ENCODE data around the gene CIT. TPM values are rescaled to one million over a fixed set of nuclear protein-coding genes. Genes with fewer than 3 reads are reported as not detected.

CIT gene
- total RNA-seq, 5 donors from 2014 or later (not counting 1 experiment from before 2014, with no cell fraction given) = 1.9 to 4.5 (median 2.1) TPM

- ATAC-seq (replicated peaks in 1 of 4) = no peak
- H3K4me1 Mint-ChIP-seq = no peaks in the 10 kb centered on the region
- ChIA-PET CTCF (no interaction called here), POLR2A (no interaction called here)
- no peak for DNase-seq
- no peaks in the 10 kb centered on the region for H3K9me3 ChIP-seq
- H3K9me3 Mint-ChIP-seq = peaks cover 0 to 3% (median 2%) of the 10 kb centered on the region in 3 donors
- H3K4me1 ChIP-seq (ENCODE audit: control insufficient read depth in 1 of 2, extremely low read depth in 1 of 2, insufficient read depth in 2 of 2, low read length in 2 of 2) = no peaks in the 10 kb centered on the region
- H3K4me3 ChIP-seq (ENCODE audit: control insufficient read depth in 1 of 2, extremely low read depth in 1 of 2, low read length in 1 of 2) = no peak overlapping the region
- H3K36me3 Mint-ChIP-seq = no peaks in the 10 kb centered on the region
- no peaks in the 10 kb centered on the region for H3K36me3 ChIP-seq (ENCODE audit: control insufficient read depth in 2 of 2, extremely low read depth in 1 of 2, insufficient read depth in 1 of 2, low read length in 1 of 2)
- WGBS (ENCODE audit: insufficient coverage) = over 99% methylated on average over 12 of the region's 17 CpGs
- no peak overlapping the region for H3K4me3 Mint-ChIP-seq
- no peak overlapping the region for H3K27ac ChIP-seq (ENCODE audit: low read length)
- no peak overlapping the region for H3K27ac Mint-ChIP-seq
- no peaks in the 10 kb centered on the region for H3K27me3 Mint-ChIP-seq
- H3K27me3 ChIP-seq (replicated peaks in 1 of 2; ENCODE audit: control insufficient read depth in 2 of 2, extremely low read depth in 1 of 2, insufficient read depth in 2 of 2, low read length in 1 of 2) = no peaks in the 10 kb centered on the region
These were observed 159.0 kb downstream of the CIT start for GRCh38 chr12:119718141-119718540.

- no peaks in the 10 kb centered on the region for H3K4me1 Mint-ChIP-seq
- WGBS (ENCODE audit: insufficient coverage) = 97% methylated on average over 3 of the region's 3 CpGs
These were observed 161.9 kb downstream of the CIT start for GRCh38 chr12:119715268-119715620.

GRCh38 chr12:119714614-119715267, 162.4 kb downstream of the CIT start:
- Mint-ChIP-seq H3K27me3 (no peaks in the 10 kb centered on the region), H3K27ac (no peak overlapping the region), H3K36me3 (peaks cover 4% of the 10 kb centered on the region), H3K9me3 (peaks cover 0 to 3% (median 2%) of the 10 kb centered on the region in 3 donors), H3K4me1 (no peaks in the 10 kb centered on the region), H3K4me3 (no peak overlapping the region)
- DNase-seq (no peak), ATAC-seq (replicated peaks in 1 of 4) (no peak)
- Histone ChIP-seq H3K27me3 (replicated peaks in 1 of 2; ENCODE audit: control insufficient read depth in 2 of 2, extremely low read depth in 1 of 2, insufficient read depth in 2 of 2, low read length in 1 of 2) (no peaks in the 10 kb centered on the region), H3K4me1 (ENCODE audit: control insufficient read depth in 1 of 2, extremely low read depth in 1 of 2, insufficient read depth in 2 of 2, low read length in 2 of 2) (no peaks in the 10 kb centered on the region), H3K4me3 (ENCODE audit: control insufficient read depth in 1 of 2, extremely low read depth in 1 of 2, low read length in 1 of 2) (no peak overlapping the region), H3K36me3 (ENCODE audit: control insufficient read depth in 2 of 2, extremely low read depth in 1 of 2, insufficient read depth in 1 of 2, low read length in 1 of 2) (no peaks in the 10 kb centered on the region), H3K9me3 (no peaks in the 10 kb centered on the region), H3K27ac (ENCODE audit: low read length) (no peak overlapping the region)
- WGBS (ENCODE audit: insufficient coverage) = no CpG with 5 or more reads among the region's 4 CpGs
- CTCF ChIA-PET = no interaction called here
- POLR2A ChIA-PET = no interaction called here

More at GRCh38 chr12:119715268-119715620, 161.9 kb downstream of the CIT start:
- H3K4me1 ChIP-seq (ENCODE audit: control insufficient read depth in 1 of 2, extremely low read depth in 1 of 2, insufficient read depth in 2 of 2, low read length in 2 of 2) = no peaks in the 10 kb centered on the region
- DNase-seq (no peak), ATAC-seq (replicated peaks in 1 of 4) (no peak)
- H3K27ac ChIP-seq (ENCODE audit: low read length) = no peak overlapping the region
- H3K4me3 Mint-ChIP-seq = no peak overlapping the region
- peaks cover 4% of the 10 kb centered on the region for H3K36me3 Mint-ChIP-seq
- H3K36me3 ChIP-seq (ENCODE audit: control insufficient read depth in 2 of 2, extremely low read depth in 1 of 2, insufficient read depth in 1 of 2, low read length in 1 of 2) = no peaks in the 10 kb centered on the region
- H3K27me3 Mint-ChIP-seq = no peaks in the 10 kb centered on the region
- peaks cover 0 to 3% (median 2%) of the 10 kb centered on the region in 3 donors for H3K9me3 Mint-ChIP-seq
- H3K27me3 ChIP-seq (replicated peaks in 1 of 2; ENCODE audit: control insufficient read depth in 2 of 2, extremely low read depth in 1 of 2, insufficient read depth in 2 of 2, low read length in 1 of 2) = no peaks in the 10 kb centered on the region
- no peak overlapping the region for H3K4me3 ChIP-seq (ENCODE audit: control insufficient read depth in 1 of 2, extremely low read depth in 1 of 2, low read length in 1 of 2)
- H3K9me3 ChIP-seq = no peaks in the 10 kb centered on the region
- ChIA-PET CTCF (no interaction called here), POLR2A (no interaction called here)
- H3K27ac Mint-ChIP-seq = no peak overlapping the region

GRCh38 chr12:119713551-119714031, 163.5 kb downstream of the CIT start:
- Histone ChIP-seq H3K4me1 (ENCODE audit: control insufficient read depth in 1 of 2, extremely low read depth in 1 of 2, insufficient read depth in 2 of 2, low read length in 2 of 2) (no peaks in the 10 kb centered on the region), H3K27ac (ENCODE audit: low read length) (no peak overlapping the region), H3K4me3 (ENCODE audit: control insufficient read depth in 1 of 2, extremely low read depth in 1 of 2, low read length in 1 of 2) (no peak overlapping the region), H3K27me3 (replicated peaks in 1 of 2; ENCODE audit: control insufficient read depth in 2 of 2, extremely low read depth in 1 of 2, insufficient read depth in 2 of 2, low read length in 1 of 2) (no peaks in the 10 kb centered on the region), H3K9me3 (no peaks in the 10 kb centered on the region), H3K36me3 (ENCODE audit: control insufficient read depth in 2 of 2, extremely low read depth in 1 of 2, insufficient read depth in 1 of 2, low read length in 1 of 2) (no peaks in the 10 kb centered on the region)
- POLR2A ChIA-PET = no interaction called here
- Mint-ChIP-seq H3K27me3 (no peaks in the 10 kb centered on the region), H3K4me1 (no peaks in the 10 kb centered on the region), H3K9me3 (peaks cover 0 to 3% (median 2%) of the 10 kb centered on the region in 3 donors), H3K36me3 (peaks cover 4% of the 10 kb centered on the region), H3K4me3 (no peak overlapping the region), H3K27ac (no peak overlapping the region)
- no peak for ATAC-seq (replicated peaks in 1 of 4)
- CTCF ChIA-PET = no interaction called here
- 90% methylated on average over 5 of the region's 8 CpGs for WGBS (ENCODE audit: insufficient coverage)
- DNase-seq = no peak

GRCh38 chr12:119712721-119713120, 164.4 kb downstream of the CIT start:
- 97% methylated on average over 10 of the region's 11 CpGs for WGBS (ENCODE audit: insufficient coverage)

GRCh38 chr12:119711693-119712092, 165.4 kb downstream of the CIT start:
- no peaks in the 10 kb centered on the region for H3K27me3 Mint-ChIP-seq
- Histone ChIP-seq H3K9me3 (no peaks in the 10 kb centered on the region), H3K4me3 (ENCODE audit: control insufficient read depth in 1 of 2, extremely low read depth in 1 of 2, low read length in 1 of 2) (no peak overlapping the region), H3K27ac (ENCODE audit: low read length) (no peak overlapping the region), H3K4me1 (ENCODE audit: control insufficient read depth in 1 of 2, extremely low read depth in 1 of 2, insufficient read depth in 2 of 2, low read length in 2 of 2) (no peaks in the 10 kb centered on the region), H3K27me3 (replicated peaks in 1 of 2; ENCODE audit: control insufficient read depth in 2 of 2, extremely low read depth in 1 of 2, insufficient read depth in 2 of 2, low read length in 1 of 2) (no peaks in the 10 kb centered on the region), H3K36me3 (ENCODE audit: control insufficient read depth in 2 of 2, extremely low read depth in 1 of 2, insufficient read depth in 1 of 2, low read length in 1 of 2) (no peaks in the 10 kb centered on the region)
- 100% methylated on average over 4 of the region's 4 CpGs for WGBS (ENCODE audit: insufficient coverage)
- no peak for ATAC-seq (replicated peaks in 1 of 4)
- H3K9me3 Mint-ChIP-seq = peaks cover 0 to 3% (median 2%) of the 10 kb centered on the region in 3 donors
- no peaks in the 10 kb centered on the region for H3K4me1 Mint-ChIP-seq
- peaks cover 4% of the 10 kb centered on the region for H3K36me3 Mint-ChIP-seq
- ChIA-PET CTCF (no interaction called here), POLR2A (no interaction called here)
- DNase-seq = no peak
- no peak overlapping the region for H3K4me3 Mint-ChIP-seq
- H3K27ac Mint-ChIP-seq = no peak overlapping the region

More at GRCh38 chr12:119712721-119713120, 164.4 kb downstream of the CIT start:
- H3K36me3 Mint-ChIP-seq = peaks cover 4% of the 10 kb centered on the region
- H3K27me3 ChIP-seq (replicated peaks in 1 of 2; ENCODE audit: control insufficient read depth in 2 of 2, extremely low read depth in 1 of 2, insufficient read depth in 2 of 2, low read length in 1 of 2) = no peaks in the 10 kb centered on the region
- peaks cover 0 to 3% (median 2%) of the 10 kb centered on the region in 3 donors for H3K9me3 Mint-ChIP-seq
- H3K4me1 ChIP-seq (ENCODE audit: control insufficient read depth in 1 of 2, extremely low read depth in 1 of 2, insufficient read depth in 2 of 2, low read length in 2 of 2) = no peaks in the 10 kb centered on the region
- ATAC-seq (replicated peaks in 1 of 4) (no peak), DNase-seq (no peak)
- no peaks in the 10 kb centered on the region for H3K36me3 ChIP-seq (ENCODE audit: control insufficient read depth in 2 of 2, extremely low read depth in 1 of 2, insufficient read depth in 1 of 2, low read length in 1 of 2)
- no peaks in the 10 kb centered on the region for H3K27me3 Mint-ChIP-seq
- no peak overlapping the region for H3K27ac ChIP-seq (ENCODE audit: low read length)
- H3K4me1 Mint-ChIP-seq = no peaks in the 10 kb centered on the region
- no peaks in the 10 kb centered on the region for H3K9me3 ChIP-seq
- H3K4me3 ChIP-seq (ENCODE audit: control insufficient read depth in 1 of 2, extremely low read depth in 1 of 2, low read length in 1 of 2) = no peak overlapping the region
- ChIA-PET POLR2A (no interaction called here), CTCF (no interaction called here)
- H3K4me3 Mint-ChIP-seq = no peak overlapping the region
- no peak overlapping the region for H3K27ac Mint-ChIP-seq
